GM19239 (cell line): ENCODE results near the gene EXOC6B.

Source experiments
- DNase-seq: peaks from one replicate; pipeline ENCODE4 v3.0.0; 2011; ENCODE audit warnings: low spot score; ENCODE audit not compliant: insufficient read length
- FAIRE-seq: peaks from 2 replicates; lab custom pipeline; 2011; peaks lifted over from hg19 to GRCh38; lab: Jason Lieb, UNC

EXOC6B gene

GRCh38 chr2:72204786-72205503, 620.9 kb downstream of the EXOC6B start:
- no peak for DNase-seq
- no peak for FAIRE-seq

- FAIRE-seq (no peak), DNase-seq (no peak)
These were observed 621.6 kb downstream of the EXOC6B start for GRCh38 chr2:72204156-72204785.

GRCh38 chr2:72198532-72199241, 627.1 kb downstream of the EXOC6B start:
- DNase-seq (no peak), FAIRE-seq (no peak)

- FAIRE-seq: no peak
- DNase-seq: no peak
These were observed 632.1 kb downstream of the EXOC6B start for GRCh38 chr2:72193723-72194122.

- no peak for DNase-seq
These were observed 634.4 kb downstream of the EXOC6B start for GRCh38 chr2:72191441-72191840.

DNA sequence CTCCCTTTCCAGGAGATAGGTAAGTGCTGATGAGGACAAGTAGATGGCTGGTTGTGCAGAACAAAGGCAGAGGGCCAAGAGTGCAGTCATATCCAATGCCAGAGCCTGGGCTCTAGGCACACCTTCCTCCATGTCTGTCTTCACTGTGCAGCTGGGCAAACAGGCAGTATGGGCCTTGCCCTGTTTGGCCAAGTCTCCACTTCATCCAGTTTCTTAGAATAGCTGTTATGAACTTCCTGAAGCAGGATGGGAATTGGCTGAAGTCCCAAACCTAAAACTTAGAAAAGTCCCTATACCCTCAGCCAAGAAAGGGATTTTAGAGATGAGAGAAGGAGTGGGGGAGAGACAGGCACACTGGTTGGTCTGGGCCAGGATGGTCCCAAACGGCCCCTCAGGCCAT, 640.6 kb downstream of the EXOC6B start:
- FAIRE-seq (no peak), DNase-seq (no peak)

More at GRCh38 chr2:72191441-72191840, 634.4 kb downstream of the EXOC6B start:
- FAIRE-seq: no peak

- DNase-seq (no peak), FAIRE-seq (no peak)
These were observed 642.4 kb downstream of the EXOC6B start for GRCh38 chr2:72183466-72183865.

DNA sequence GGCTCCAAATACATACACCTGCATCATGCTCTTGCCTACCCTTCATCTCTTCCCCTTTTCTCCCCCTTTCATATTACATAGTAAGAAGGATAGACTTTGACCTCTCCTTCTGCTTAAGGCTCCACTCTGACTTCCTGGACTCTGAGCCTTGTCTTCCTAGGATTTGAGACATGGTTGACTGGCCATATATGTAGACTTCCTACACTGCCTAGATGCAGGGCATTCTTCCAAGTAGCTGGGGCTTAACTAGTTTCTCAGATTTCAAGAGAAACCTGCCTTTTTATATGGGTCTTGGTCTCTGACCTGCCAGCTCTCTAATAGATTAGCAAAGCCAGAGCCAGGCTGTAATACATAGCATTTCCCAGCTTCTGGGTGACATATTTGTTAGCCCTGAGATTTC, 642.8 kb downstream of the EXOC6B start:
- DNase-seq (no peak), FAIRE-seq (no peak)

DNA sequence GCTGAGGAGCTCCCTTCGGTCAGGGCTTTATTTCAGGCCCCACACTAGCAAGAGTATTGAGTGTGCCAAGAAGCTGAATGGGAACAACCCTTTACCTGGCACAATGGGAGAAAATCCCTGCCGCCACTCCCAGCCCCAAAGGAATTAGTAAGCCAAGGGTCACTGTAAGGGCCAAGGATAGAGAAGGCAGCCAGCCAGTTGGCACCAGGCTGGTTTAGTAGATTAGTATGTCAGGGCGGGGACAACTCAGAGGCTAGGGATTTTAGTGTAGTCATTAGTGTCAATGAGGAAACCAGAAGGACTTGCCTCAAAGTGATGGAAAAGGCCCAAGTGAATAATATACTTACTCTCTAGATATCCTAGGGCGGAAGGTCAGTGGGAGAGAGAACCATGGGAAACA, 643.3 kb downstream of the EXOC6B start:
- DNase-seq (no peak), FAIRE-seq (no peak)

DNA sequence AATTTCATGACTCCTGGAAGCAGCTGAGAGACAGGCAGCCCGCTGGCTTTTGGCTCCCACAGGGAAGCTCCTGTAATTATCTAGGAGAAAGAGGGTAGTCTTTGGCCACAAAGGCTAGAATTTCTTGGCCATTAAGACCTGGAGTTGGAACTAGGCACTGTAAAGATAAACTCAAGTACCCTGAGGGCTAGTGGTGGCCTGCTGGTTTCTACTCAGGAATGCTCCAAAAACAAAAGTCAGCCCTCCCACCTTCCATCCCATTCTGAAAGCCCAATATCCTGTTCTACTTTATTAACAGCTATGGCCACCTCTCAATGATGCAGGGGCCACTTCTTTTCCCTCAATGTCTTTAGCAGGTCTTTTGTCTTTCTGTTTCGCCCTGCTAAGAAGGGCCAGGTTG, 644.2 kb downstream of the EXOC6B start:
- no peak for DNase-seq
- FAIRE-seq: no peak

GRCh38 chr2:72180351-72180750, 645.5 kb downstream of the EXOC6B start:
- FAIRE-seq: no peak
- DNase-seq: no peak

DNA sequence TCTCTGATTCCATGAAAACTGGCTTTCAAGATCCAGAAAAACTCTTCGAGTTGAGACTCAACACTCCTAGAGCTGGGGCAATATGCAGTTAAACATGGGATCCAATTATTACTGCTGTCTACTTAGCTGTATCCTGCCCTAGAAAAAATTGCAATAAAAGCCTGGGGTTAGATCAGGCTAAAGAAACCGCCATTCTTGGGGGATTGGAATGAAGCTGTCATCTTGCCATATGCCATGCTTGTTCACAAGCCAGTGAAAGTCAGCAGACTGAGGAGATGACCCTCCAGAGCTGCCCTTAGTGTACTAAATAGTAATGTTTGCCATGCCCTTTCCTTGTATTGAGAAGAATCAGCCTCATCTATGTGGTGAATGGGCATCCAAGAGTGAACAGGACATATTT, 647.3 kb downstream of the EXOC6B start:
- DNase-seq (no peak), FAIRE-seq (no peak)

DNA sequence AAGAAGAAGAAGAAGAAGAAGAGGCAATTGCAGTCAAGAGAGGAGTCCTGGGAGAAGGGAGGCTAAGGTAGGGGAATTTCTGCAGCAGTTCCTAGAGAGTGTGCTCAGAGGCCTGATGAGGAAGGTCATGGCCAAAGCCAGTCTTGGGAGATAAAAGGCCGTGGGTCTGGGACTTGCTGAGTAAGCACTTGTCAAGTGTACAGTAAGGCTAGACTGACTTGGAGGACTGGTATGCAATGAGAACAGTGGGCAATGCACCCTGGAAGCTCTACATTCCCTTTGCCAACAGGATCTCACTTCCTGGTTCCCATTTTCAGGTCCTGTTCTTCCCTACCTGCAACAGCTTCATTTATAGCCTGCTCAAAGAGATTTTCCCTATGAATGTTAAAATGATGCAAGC, 649.6 kb downstream of the EXOC6B start:
- FAIRE-seq: no peak
- DNase-seq: no peak

DNA sequence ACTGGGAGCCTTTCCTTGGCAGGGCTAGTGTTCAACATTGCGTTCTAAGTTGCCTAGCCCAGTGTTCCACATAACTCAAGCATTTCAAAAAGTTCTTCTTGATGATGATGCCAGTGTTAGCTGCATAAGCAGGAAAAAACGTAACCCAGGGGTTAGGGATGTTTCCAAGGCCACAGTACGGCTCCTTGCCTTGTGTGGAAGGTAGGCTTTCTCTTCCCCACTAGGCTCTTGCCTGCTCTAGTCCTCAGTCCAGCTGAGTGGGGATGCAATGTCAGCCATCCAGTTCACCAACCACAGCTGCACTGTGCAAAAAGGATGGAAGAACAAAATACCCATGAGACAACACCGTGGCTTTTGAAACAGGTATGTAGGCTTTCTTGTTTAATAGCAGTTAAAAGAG, 650.2 kb downstream of the EXOC6B start:
- FAIRE-seq (no peak), DNase-seq (no peak)

GRCh38 chr2:72173640-72174321, 652.1 kb downstream of the EXOC6B start:
- FAIRE-seq (no peak), DNase-seq (no peak)

- DNase-seq (no peak), FAIRE-seq (no peak)
These were observed 653.4 kb downstream of the EXOC6B start for GRCh38 chr2:72172478-72172877.

DNA sequence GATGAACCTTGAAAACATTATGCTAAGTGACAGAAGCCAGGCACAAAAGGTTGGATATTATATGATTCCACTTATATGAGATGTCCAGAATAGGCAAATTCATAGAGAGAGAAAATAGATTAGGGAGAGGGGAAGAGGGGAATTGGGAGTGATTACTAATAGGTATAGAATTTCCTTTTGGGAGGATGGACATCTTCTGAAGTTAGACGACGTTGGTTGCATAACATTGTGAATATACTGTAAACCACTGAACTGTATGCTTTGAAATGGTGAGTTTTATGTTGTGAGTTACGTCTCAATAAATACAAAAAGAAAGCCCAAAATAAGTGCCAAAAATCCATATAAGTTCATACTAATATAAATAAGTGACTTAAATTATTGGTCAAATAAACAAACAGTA, 659.6 kb downstream of the EXOC6B start:
- DNase-seq (no peak), FAIRE-seq (no peak)

DNA sequence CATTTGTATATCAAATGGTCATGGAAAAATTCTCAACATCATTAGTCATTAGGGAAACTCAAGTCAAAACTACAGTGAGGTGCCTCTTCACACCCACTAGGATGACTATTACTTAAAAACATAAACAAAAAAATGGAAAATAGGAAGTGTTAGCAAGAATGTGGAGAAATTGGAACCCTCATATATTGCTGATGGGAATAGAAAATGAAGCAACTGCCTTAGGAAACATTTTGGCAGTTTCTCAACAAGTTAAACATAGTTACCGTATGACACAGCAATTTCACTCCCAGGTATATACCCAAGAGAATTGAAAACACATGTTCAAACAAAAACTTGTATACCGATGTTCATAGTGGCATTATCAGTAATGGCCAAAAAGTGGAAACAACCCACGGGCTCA, 660.0 kb downstream of the EXOC6B start:
- FAIRE-seq: no peak
- DNase-seq: no peak

DNA sequence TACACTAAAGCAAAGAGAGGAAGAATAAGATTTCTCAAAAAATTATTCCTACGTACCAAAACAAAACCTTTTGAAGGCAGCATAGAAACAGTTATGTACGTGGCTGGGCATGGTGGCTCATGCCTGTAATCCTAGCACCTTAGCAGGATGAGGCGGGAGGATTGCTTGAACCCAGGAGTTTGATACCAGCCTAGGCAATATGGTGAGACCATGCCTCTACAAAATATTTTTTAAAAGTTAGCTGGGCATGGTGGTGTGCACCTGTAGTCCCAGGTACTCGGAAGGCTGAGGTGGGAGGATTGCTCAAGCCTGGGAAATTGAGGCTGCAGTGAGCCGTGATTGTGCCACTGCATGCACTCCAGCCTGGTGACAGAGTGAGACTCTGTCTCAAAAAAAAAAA, 663.3 kb downstream of the EXOC6B start:
- FAIRE-seq (no peak), DNase-seq (no peak)

DNA sequence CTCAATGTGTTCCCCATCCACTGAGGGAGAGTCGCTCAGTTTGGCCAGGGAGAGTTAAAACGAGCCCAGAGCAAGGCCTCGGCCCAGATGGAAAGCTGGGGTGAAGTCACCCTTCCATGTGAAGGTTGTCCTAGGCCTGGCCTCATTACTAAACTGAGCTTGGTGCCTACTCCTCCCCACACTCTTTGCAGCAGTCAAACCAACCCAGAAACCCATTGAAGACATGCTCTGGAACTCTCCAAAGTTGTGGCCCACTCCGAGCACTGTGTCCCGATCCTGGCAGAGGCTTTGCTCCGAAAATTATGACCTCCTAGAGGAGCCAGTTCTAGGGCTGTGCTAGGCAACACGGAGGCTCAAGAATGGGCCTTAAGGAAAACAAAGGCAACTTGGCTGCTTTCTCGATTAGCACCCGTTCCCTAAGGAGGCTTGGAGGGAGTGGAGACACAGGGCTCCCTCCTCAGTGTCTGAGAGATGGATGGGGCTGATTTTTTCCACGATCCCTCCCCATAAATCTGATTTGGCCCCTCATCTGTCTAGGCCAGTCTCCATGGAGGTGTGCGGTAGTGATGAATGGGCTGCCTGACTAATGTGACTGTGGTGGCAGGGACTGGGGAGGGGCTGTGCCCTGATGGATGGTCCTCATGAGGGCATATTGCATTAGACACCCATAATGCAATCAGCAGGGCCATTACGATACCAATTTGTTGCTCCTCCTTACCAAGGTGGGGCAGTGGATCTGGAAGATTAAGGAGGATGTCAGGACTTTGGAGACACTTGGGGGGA, 666.4 kb downstream of the EXOC6B start:
- DNase-seq: no peak
- FAIRE-seq: no peak
